ENCODE data around the gene DUSP22. TPM values are rescaled to one million over a fixed set of nuclear protein-coding genes. Genes with fewer than 3 reads are reported as not detected.

Gene DUSP22
- total and polyA plus RNA-seq, 2 of the 8 experiments (the other 6 are each of a cell fraction or from before 2014, with no cell fraction given) = 15.5 to 32.4 TPM

DNA sequence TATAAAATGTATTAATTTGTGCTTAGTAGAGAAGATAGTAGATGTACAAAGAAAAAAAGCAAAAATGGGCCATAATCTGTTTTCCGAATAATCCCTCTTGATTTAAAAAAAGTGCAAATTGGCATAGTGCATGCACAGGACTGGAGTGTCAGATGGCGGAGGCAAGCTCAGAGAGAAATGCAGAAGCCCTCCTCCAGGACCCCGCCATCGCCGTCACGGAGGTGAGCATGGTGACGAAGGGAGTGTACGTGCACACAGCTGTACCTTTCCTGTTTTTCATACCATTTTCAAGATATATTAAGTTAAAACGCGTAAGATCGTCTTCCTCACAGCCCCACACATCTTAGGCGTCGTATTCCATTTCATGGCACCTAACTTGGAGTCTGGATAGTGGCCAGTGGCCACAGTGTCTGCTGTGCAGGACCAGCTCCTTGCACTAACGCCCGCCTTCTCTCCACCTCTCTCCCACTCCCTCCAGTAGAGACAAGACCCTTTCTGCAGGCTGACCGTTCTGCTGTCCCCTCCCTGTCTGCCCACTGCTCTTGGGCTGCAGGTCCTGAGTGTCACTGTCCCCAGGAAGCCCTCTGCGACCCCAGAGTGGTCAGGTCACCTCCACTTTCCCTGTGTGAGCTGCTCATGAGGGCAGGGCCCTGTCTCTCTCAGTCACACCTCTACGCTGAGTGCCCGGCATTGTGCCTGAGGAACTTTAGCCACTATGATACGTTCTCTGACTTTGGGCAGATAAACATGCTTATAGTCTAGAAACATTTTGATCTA, 9.8 kb downstream of the DUSP22 start:
- no peaks in the 10 kb centered on the region for H3K23me2 ChIP-seq (ENCODE audit: low read depth, low read length)
- H2BK12ac ChIP-seq (ENCODE audit: low read depth, low read length) = no peak overlapping the region
- DNase-seq (ENCODE audit: low read depth in 1 of 2, low spot score in 2 of 2) = no peak
- no peak overlapping the region for H2BK15ac ChIP-seq (ENCODE audit: low read length)
- ChIA-PET CTCF (ENCODE audit: partially characterized antibody) (interaction anchor here (0.9 to 2.3 kb wide), 9 partner anchors 9 to 151 kb away, joined by 3 to 8 read pairs (median 3); no protein-coding TSS in a partner anchor), POLR2A (ENCODE audit: partially characterized antibody) (no interaction called here)
- peaks cover 5% of the 10 kb centered on the region; the same call in 1 of the 2 replicates for H3K79me1 ChIP-seq (ENCODE audit: low read depth, low read length)
- H3K4ac ChIP-seq (replicated peaks; ENCODE audit: insufficient read length, low read depth, low read length) = no peak overlapping the region
- H3K23ac ChIP-seq (ENCODE audit: insufficient read length) = no peak overlapping the region
- no peaks in the 10 kb centered on the region for H4K20me1 ChIP-seq (replicated peaks in 1 of 2; ENCODE audit: control insufficient read depth in 1 of 2, insufficient read depth in 2 of 2, low read length in 2 of 2)
- no peak overlapping the region for H3K27ac ChIP-seq (ENCODE audit: low read depth, low read length)
- H2AFZ ChIP-seq (ENCODE audit: low read length) = no peak overlapping the region
- H2BK20ac ChIP-seq (ENCODE audit: low read length) = no peak overlapping the region
- no peak overlapping the region for H2AK5ac ChIP-seq (ENCODE audit: low read depth, low read length)
- no peaks in the 10 kb centered on the region for H3K27me3 ChIP-seq (replicated peaks in 1 of 4; ENCODE audit: control insufficient read depth in 3 of 4, extremely low read depth in 1 of 4, insufficient read depth in 3 of 4, low read length in 3 of 4)
- H3K18ac ChIP-seq (ENCODE audit: extremely low read depth, low read length) = no peak overlapping the region
- no peak overlapping the region for H3K14ac ChIP-seq (ENCODE audit: insufficient read length)
- peaks cover 54 to 85% of the 10 kb centered on the region in 2 experiments for H3K9me3 ChIP-seq (ENCODE audit: insufficient read depth in 2 of 2, low read depth in 1 of 2, low read length in 1 of 2)
- no peak overlapping the region for H2BK120ac ChIP-seq (replicated peaks; ENCODE audit: low read depth, low read length)
- H3K56ac ChIP-seq (replicated peaks; ENCODE audit: insufficient read length, low read depth, low read length) = no peak overlapping the region
- no peak overlapping the region for H3K4me3 ChIP-seq (ENCODE audit: extremely low read depth in 1 of 4, insufficient read depth in 2 of 4, low read depth in 3 of 4, low read length in 4 of 4)
- H2BK5ac ChIP-seq (ENCODE audit: low read depth, low read length) = no peak overlapping the region
- 87% methylated on average over 20 of the region's 20 CpGs; no CpG with 5 or more reads in 1 of the 2 experiments for WGBS, 2 experiments (ENCODE audit: extremely low coverage in 1 of 2, insufficient coverage in 1 of 2, insufficient read length in 1 of 2, insufficient replicate concordance in 2 of 2, low coverage in 1 of 2, low lambda C conversion rate in 2 of 2, missing lambda C conversion rate in 1 of 2)
- no peak overlapping the region for H3K9ac ChIP-seq (replicated peaks in 1 of 4; ENCODE audit: extremely low read depth in 1 of 4, low read depth in 3 of 4, low read length in 3 of 4)
- H4K5ac ChIP-seq (ENCODE audit: insufficient read length, low read depth, low read length) = no peak overlapping the region
- peaks cover 4 to 14% of the 10 kb centered on the region in 2 experiments; a peak in 2 of 4 replicates for H3K79me2 ChIP-seq (ENCODE audit: control insufficient read depth in 1 of 2, insufficient read depth in 2 of 2, low read length in 2 of 2)
- FAIRE-seq = no peak
- no peak overlapping the region for H3K4me2 ChIP-seq (ENCODE audit: insufficient read depth in 1 of 2, low read depth in 2 of 2, low read length in 2 of 2)
- H3K4me1 ChIP-seq (replicated peaks in 1 of 4; ENCODE audit: control insufficient read depth in 3 of 4, insufficient read depth in 4 of 4, low read length in 3 of 4) = no peaks in the 10 kb centered on the region; a peak in 2 of 7 replicates
- H4K8ac ChIP-seq (ENCODE audit: extremely low read depth, insufficient read depth, low read length) = no peak overlapping the region
- H4K91ac ChIP-seq (replicated peaks; ENCODE audit: insufficient read length, low read length) = no peak overlapping the region
- no peaks in the 10 kb centered on the region; a peak in 1 of 8 replicates for H3K36me3 ChIP-seq (ENCODE audit: control insufficient read depth in 2 of 4, insufficient read depth in 4 of 4, low read length in 3 of 4)
- TF ChIP-seq JUN (IDR thresholded peaks at IDR 0.05; ENCODE audit: low read depth, low read length) = no peak
- no peak for TF ChIP-seq RNF2 (IDR thresholded peaks at IDR 0.05; ENCODE audit: borderline replicate concordance, low read depth, low read length, missing control alignments, poor library complexity, severe bottlenecking)
- TF ChIP-seq PHF8 (conservative IDR thresholded peaks at IDR 0.05; ENCODE audit: low read depth, low read length) = no peak
- no peak for TF ChIP-seq HDAC2 (IDR thresholded peaks at IDR 0.05; ENCODE audit: borderline replicate concordance in 1 of 2, low read depth in 2 of 2, low read length in 2 of 2)
- TF ChIP-seq RBBP5 (IDR thresholded peaks at IDR 0.05; ENCODE audit: borderline replicate concordance, low read depth, low read length) = no peak
- TF ChIP-seq BRCA1 (IDR thresholded peaks at IDR 0.05; ENCODE audit: low read depth, low read length) = no peak
- no peak for TF ChIP-seq NRF1 (IDR thresholded peaks at IDR 0.05; ENCODE audit: low read depth, low read length)
- no peak for TF ChIP-seq CBX5 (IDR thresholded peaks at IDR 0.05; ENCODE audit: low read depth, low read length)
- TF ChIP-seq, protein P1, sequence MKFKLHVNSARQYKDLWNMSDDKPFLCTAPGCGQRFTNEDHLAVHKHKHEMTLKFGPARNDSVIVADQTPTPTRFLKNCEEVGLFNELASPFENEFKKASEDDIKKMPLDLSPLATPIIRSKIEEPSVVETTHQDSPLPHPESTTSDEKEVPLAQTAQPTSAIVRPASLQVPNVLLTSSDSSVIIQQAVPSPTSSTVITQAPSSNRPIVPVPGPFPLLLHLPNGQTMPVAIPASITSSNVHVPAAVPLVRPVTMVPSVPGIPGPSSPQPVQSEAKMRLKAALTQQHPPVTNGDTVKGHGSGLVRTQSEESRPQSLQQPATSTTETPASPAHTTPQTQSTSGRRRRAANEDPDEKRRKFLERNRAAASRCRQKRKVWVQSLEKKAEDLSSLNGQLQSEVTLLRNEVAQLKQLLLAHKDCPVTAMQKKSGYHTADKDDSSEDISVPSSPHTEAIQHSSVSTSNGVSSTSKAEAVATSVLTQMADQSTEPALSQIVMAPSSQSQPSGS (IDR thresholded peaks at IDR 0.05; ENCODE audit: low read length) = no peak
